HEK293 (cell line): Measurements from ENCODE around the gene CCDC117.

Experiments
- BCL11A ChIP-seq: fragments of 450-650 bp; formaldehyde crosslinking; IDR thresholded peaks from 2 replicates; pipeline ENCODE4 v1.5.1; 2016; ENCODE audit warnings: low read depth, missing biosample characterization, missing genetic modification characterization
- BCL11B ChIP-seq: fragments of 450-650 bp; formaldehyde crosslinking; IDR thresholded peaks from 2 replicates; pipeline ENCODE4 v1.5.1; 2016; ENCODE audit warnings: low read depth, missing biosample characterization, missing genetic modification characterization
- CTCF ChIP-seq: fragments of 450-650 bp; formaldehyde crosslinking; IDR thresholded peaks from 2 replicates; pipeline ENCODE4 v1.5.1; 2016; ENCODE audit warnings: missing biosample characterization, missing genetic modification characterization
- HIC1 ChIP-seq: fragments of 450-650 bp; formaldehyde crosslinking; IDR thresholded peaks from 2 replicates; pipeline ENCODE4 v1.5.1; 2016; ENCODE audit warnings: missing biosample characterization, missing genetic modification characterization
- HOXA7 ChIP-seq: sonication (generic); formaldehyde crosslinking; IDR thresholded peaks from 2 replicates; pipeline ENCODE4 v1.8.1; 2022; ENCODE audit warnings: missing genetic modification reagents, borderline replicate concordance
- KLF8 ChIP-seq: fragments of 450-650 bp; formaldehyde crosslinking; IDR thresholded peaks from 2 replicates; pipeline ENCODE4 v1.5.1; 2016; ENCODE audit warnings: missing biosample characterization, missing genetic modification characterization
- SALL2 ChIP-seq: fragments of 450-650 bp; formaldehyde crosslinking; IDR thresholded peaks from 2 replicates; pipeline ENCODE4 v1.5.0; 2017; ENCODE audit warnings: missing biosample characterization, mild to moderate bottlenecking, missing genetic modification characterization, borderline replicate concordance
- TSHZ1 ChIP-seq: fragments of 450-650 bp; formaldehyde crosslinking; IDR thresholded peaks from 2 replicates; pipeline ENCODE4 v1.5.1; 2016; ENCODE audit warnings: missing biosample characterization, missing genetic modification characterization, borderline replicate concordance
- ZEB2 ChIP-seq: fragments of 450-650 bp; formaldehyde crosslinking; IDR thresholded peaks from 2 replicates; pipeline ENCODE4 v1.5.1; 2016; ENCODE audit warnings: missing biosample characterization, missing genetic modification characterization
- ZNF248 ChIP-seq: fragments of 450-650 bp; formaldehyde crosslinking; IDR thresholded peaks from 2 replicates; pipeline ENCODE4 v1.5.1; 2017; ENCODE audit warnings: missing biosample characterization, missing genetic modification characterization
- ZNF26 ChIP-seq: fragments of 450-650 bp; formaldehyde crosslinking; IDR thresholded peaks from 2 replicates; pipeline ENCODE4 v1.5.1; 2016; ENCODE audit warnings: missing biosample characterization, missing genetic modification characterization
- ZNF274 ChIP-seq, 2 experiments: fragments of 200-500 bp in 1 of 2; fragments of 450-650 bp in 1 of 2; sonication (Bioruptor generic) in 1 of 2; formaldehyde crosslinking in 1 of 2; IDR thresholded peaks; 2 replicates each; pipeline versions ENCODE4 v1.5.1 to v1.6.1; 2014 to 2016; ENCODE audit warnings: borderline replicate concordance in 1 of 2, inconsistent platforms in 1 of 2, low read length in 1 of 2, missing biosample characterization in 1 of 2, missing genetic modification characterization in 1 of 2
- ZNF280D ChIP-seq: fragments of 450-650 bp; formaldehyde crosslinking; IDR thresholded peaks from 2 replicates; pipeline ENCODE4 v1.5.1; 2016; ENCODE audit warnings: missing biosample characterization, missing genetic modification characterization
- ZNF501 ChIP-seq: fragments of 450-650 bp; formaldehyde crosslinking; IDR thresholded peaks from 2 replicates; pipeline ENCODE4 v1.5.1; 2016; ENCODE audit warnings: missing biosample characterization, missing genetic modification characterization
- ZNF514 ChIP-seq: fragments of 450-650 bp; formaldehyde crosslinking; IDR thresholded peaks from 2 replicates; pipeline ENCODE4 v1.5.1; 2016; ENCODE audit warnings: missing biosample characterization, missing genetic modification characterization
- ZNF585B ChIP-seq: fragments of 450-650 bp; formaldehyde crosslinking; IDR thresholded peaks from 2 replicates; pipeline ENCODE4 v1.5.1; 2016; ENCODE audit warnings: missing biosample characterization, missing genetic modification characterization
- ZNF596 ChIP-seq: fragments of 450-650 bp; IDR thresholded peaks from 2 replicates; pipeline ENCODE4 v1.5.0; 2018; ENCODE audit warnings: missing biosample characterization, mild to moderate bottlenecking, missing genetic modification characterization, moderate library complexity
- ZNF600 ChIP-seq: fragments of 450-650 bp; formaldehyde crosslinking; IDR thresholded peaks from 2 replicates; pipeline ENCODE4 v1.5.1; 2016; ENCODE audit warnings: missing biosample characterization, missing genetic modification characterization
- ZNF639 ChIP-seq: fragments of 450-650 bp; formaldehyde crosslinking; IDR thresholded peaks from 2 replicates; pipeline ENCODE4 v1.5.1; 2016; ENCODE audit warnings: missing biosample characterization, missing genetic modification characterization
- ZNF677 ChIP-seq: fragments of 450-650 bp; IDR thresholded peaks from 2 replicates; pipeline ENCODE4 v1.5.0; 2018; ENCODE audit warnings: missing biosample characterization, mild to moderate bottlenecking, missing genetic modification characterization, moderate library complexity
- ZNF701 ChIP-seq: fragments of 450-650 bp; formaldehyde crosslinking; IDR thresholded peaks from 2 replicates; pipeline ENCODE4 v1.5.1; 2016; ENCODE audit warnings: missing biosample characterization, missing genetic modification characterization
- ZNF791 ChIP-seq: fragments of 450-650 bp; formaldehyde crosslinking; IDR thresholded peaks from 2 replicates; pipeline ENCODE4 v1.5.1; 2016; ENCODE audit warnings: missing biosample characterization, missing genetic modification characterization
- ZNF792 ChIP-seq: fragments of 450-650 bp; formaldehyde crosslinking; IDR thresholded peaks from 2 replicates; pipeline ENCODE4 v1.5.1; 2016; ENCODE audit warnings: missing biosample characterization, missing genetic modification characterization
- ZSCAN30 ChIP-seq: fragments of 450-650 bp; IDR thresholded peaks from 2 replicates; pipeline ENCODE4 v1.5.1; 2018; ENCODE audit warnings: missing biosample characterization, mild to moderate bottlenecking, missing genetic modification characterization, moderate library complexity

The CCDC117 gene

GRCh38 chr22:28783786-28784671, 11.5 kb downstream of the CCDC117 start (continued):
- no peak for TF ChIP-seq ZNF274 (IDR thresholded peaks at IDR 0.05; ENCODE audit: low read length)
- TF ChIP-seq ZNF274 (tag by site-specific recombination; IDR thresholded peaks at IDR 0.05; ENCODE audit: borderline replicate concordance): no peak
- TF ChIP-seq ZNF639 (tag by site-specific recombination): no peak; the same call in 1 of the 2 replicates
- TF ChIP-seq ZNF280D (tag by site-specific recombination): no peak
- TF ChIP-seq TSHZ1 (tag by site-specific recombination): no peak
- TF ChIP-seq ZEB2: no peak
- no peak for TF ChIP-seq ZNF677 (tag by site-specific recombination)
- no peak for TF ChIP-seq HOXA7 (CRISPR knock-in tag)
- TF ChIP-seq ZNF701: no peak
- no peak for TF ChIP-seq KLF8
- TF ChIP-seq SALL2: no peak
- no peak for TF ChIP-seq ZNF26 (tag by site-specific recombination)
- no peak for TF ChIP-seq ZNF248
- TF ChIP-seq HIC1 (tag by site-specific recombination): no peak
- TF ChIP-seq ZNF792 (tag by site-specific recombination): no peak
- TF ChIP-seq ZNF501 (tag by site-specific recombination): no peak
- no peak for TF ChIP-seq BCL11A (tag by site-specific recombination)
- TF ChIP-seq ZSCAN30 (tag by site-specific recombination): peak; percentile 70
- TF ChIP-seq ZNF596: no peak
- no peak for TF ChIP-seq ZNF585B (tag by site-specific recombination)
- no peak for TF ChIP-seq CTCF (tag by site-specific recombination)
- no peak for TF ChIP-seq ZNF791
- no peak for TF ChIP-seq ZNF514 (tag by site-specific recombination)
- TF ChIP-seq ZNF600 (tag by site-specific recombination): peak; percentile 63; the same call in 1 of the 2 replicates
- TF ChIP-seq BCL11B (tag by site-specific recombination): no peak
